ENCODE measurements around the gene PAQR4.
A peak's percentile ranks its signal among the peaks of the same experiment; 100 is the strongest.

PAQR4 gene

GRCh38 chr16:3007059-3007956 is 38.2 kb downstream of the PAQR4 start:
- no peak for DNase-seq (ENCODE audit: low spot score)

- no peak for DNase-seq (ENCODE audit: low spot score)
Observed at GRCh38 chr16:3007957-3008689, 39.0 kb downstream of the PAQR4 start.

- no peak for DNase-seq (ENCODE audit: low spot score)
Observed at GRCh38 chr16:3008690-3009037, 39.5 kb downstream of the PAQR4 start.

GRCh38 chr16:3009568-3010390 is 40.6 kb downstream of the PAQR4 start:
- DNase-seq (ENCODE audit: low spot score): no peak

GRCh38 chr16:3010510-3010909 is 41.4 kb downstream of the PAQR4 start:
- no peak for DNase-seq (ENCODE audit: low spot score)

GRCh38 chr16:3012246-3012645 is 43.1 kb downstream of the PAQR4 start:
- no peak for DNase-seq (ENCODE audit: low spot score)

- DNase-seq (ENCODE audit: low spot score): no peak
Observed at GRCh38 chr16:3012828-3013420, 43.8 kb downstream of the PAQR4 start, which contains the start of gene CLDN9. TSS of gene CLDN9 (plus strand) at chr16:3012923. CDS start at chr16:3013363, 440 bp downstream.

- no peak for DNase-seq (ENCODE audit: low spot score)
Observed at GRCh38 chr16:3013491-3013951, 44.4 kb downstream of the PAQR4 start.

GRCh38 chr16:3013998-3014690 is 45.0 kb downstream of the PAQR4 start:
- no peak for DNase-seq (ENCODE audit: low spot score)

GRCh38 chr16:3014971-3015370 is 45.8 kb downstream of the PAQR4 start:
- DNase-seq (ENCODE audit: low spot score): no peak

GRCh38 chr16:3015865-3016521 is 46.8 kb downstream of the PAQR4 start:
- no peak for DNase-seq (ENCODE audit: low spot score)

GRCh38 chr16:3017344-3017743 is 48.2 kb downstream of the PAQR4 start:
- no peak for DNase-seq (ENCODE audit: low spot score)

- no peak for DNase-seq (ENCODE audit: low spot score)
Observed at GRCh38 chr16:3017794-3018506, 48.8 kb downstream of the PAQR4 start, which contains the start of gene CLDN6. TSS of gene CLDN6 (minus strand) at chr16:3018183. CDS start at chr16:3016021, 2,162 bp downstream.

GRCh38 chr16:3019594-3020246 is 50.6 kb downstream of the PAQR4 start:
- DNase-seq (ENCODE audit: low spot score): no peak

- DNase-seq (ENCODE audit: low spot score): peak; percentile 90
Observed at GRCh38 chr16:3020247-3020603, 51.1 kb downstream of the PAQR4 start, which contains the start of gene TNFRSF12A. TSS of gene TNFRSF12A (plus strand) at chr16:3020368. CDS start at chr16:3020398, 30 bp downstream.

- DNase-seq (ENCODE audit: low spot score): peak; percentile 97
Observed at GRCh38 chr16:3020604-3021448, 51.7 kb downstream of the PAQR4 start.

GRCh38 chr16:3021449-3022207 is 52.5 kb downstream of the PAQR4 start:
- DNase-seq (ENCODE audit: low spot score): peak; percentile 98

All from RKO (cell line).